Endothelial cell of umbilical vein (primary cell): Measurements from ENCODE around the gene EXOC7. TPM values are rescaled to one million over a fixed set of nuclear protein-coding genes. Genes with fewer than 3 reads are reported as not detected.

Experiments used
- BruUV-seq: library from RNA; stranded (reverse); fragments of 400-500 nt; replicated peaks from 2 replicates; lab custom pipeline; 2021; lab: Mats Ljungman, UMichigan
- CTCF ChIA-PET: fragments of 300-600, 350-600 bp; sonication (Branson Sonifier 250); formaldehyde crosslinking; loops from one replicate; lab custom pipeline; 2021; ENCODE audit warnings: antibody characterized with exemption, inconsistent platforms; lab: Charles Lee
- POLR2A ChIA-PET: fragments of 300-600, 350-600 bp; sonication (Branson Sonifier 250); formaldehyde crosslinking; loops from one replicate; lab custom pipeline; 2021; ENCODE audit warnings: antibody characterized with exemption, inconsistent platforms; lab: Charles Lee
- DNase-seq: peaks from one replicate; pipeline ENCODE4 v3.0.0-alpha.2; 2011; ENCODE audit warnings: low read depth, low spot score
- FAIRE-seq: peaks from 2 replicates; lab custom pipeline; 2011; peaks lifted over from hg19 to GRCh38; lab: Jason Lieb, UNC
- H2AFZ ChIP-seq: 2 replicates; pipeline ENCODE4 v1.6.0; 2012; ENCODE audit warnings: low read depth, low read length, control low read depth, inconsistent platforms
- H3K27ac ChIP-seq: 2 replicates; pipeline ENCODE4 v1.5.1; 2011; ENCODE audit warnings: low read depth, mild to moderate bottlenecking, control low read depth, low read length, moderate library complexity; ENCODE audit not compliant: insufficient read depth
- H3K27me3 ChIP-seq, 2 experiments: 2 replicates each; pipeline versions ENCODE4 v1.6.0 to v1.6.1; 2011; ENCODE audit warnings: low read length in 2 of 2, mixed read lengths in 1 of 2; ENCODE audit not compliant: control insufficient read depth in 2 of 2, insufficient read depth in 2 of 2
- H3K36me3 ChIP-seq, 2 experiments: 2 replicates in 1 of 2; 3 replicates in 1 of 2; pipeline ENCODE4 v1.5.1; 2011; ENCODE audit warnings: low read length in 2 of 2, mild to moderate bottlenecking in 1 of 2, moderate library complexity in 1 of 2; ENCODE audit not compliant: control insufficient read depth in 2 of 2, insufficient read depth in 2 of 2; ENCODE audit errors: extremely low read depth in 1 of 2
- H3K4me1 ChIP-seq: 3 replicates; pipeline ENCODE4 v1.5.1; 2011; ENCODE audit warnings: mild to moderate bottlenecking, low read length; ENCODE audit not compliant: control insufficient read depth, insufficient read depth; ENCODE audit errors: extremely low read depth
- H3K4me2 ChIP-seq: 2 replicates; pipeline ENCODE4 v1.6.1; 2011; ENCODE audit warnings: low read length, control low read depth, mixed read lengths; ENCODE audit not compliant: insufficient read depth
- H3K4me3 ChIP-seq, 3 experiments: fragments of 200-600 bp in 1 of 3; sonication (generic), shearing (Covaris generic) in 1 of 3; replicated peaks in 1 of 3; 2 replicates each; pipeline ENCODE4 v1.5.1; 2011 to 2016; ENCODE audit warnings: control low read depth in 3 of 3, low read length in 3 of 3, mild to moderate bottlenecking in 2 of 3, inconsistent platforms in 1 of 3, low read depth in 1 of 3, moderate library complexity in 1 of 3; ENCODE audit not compliant: insufficient read depth in 1 of 3
- H3K79me2 ChIP-seq: 2 replicates; pipeline ENCODE4 v1.6.0; 2012; ENCODE audit warnings: low read length, inconsistent platforms; ENCODE audit not compliant: control insufficient read depth, insufficient read depth
- H3K9ac ChIP-seq: replicated peaks from 2 replicates; pipeline ENCODE3; 2011; ENCODE audit warnings: low read length, control low read depth; ENCODE audit not compliant: insufficient read depth; ENCODE audit errors: extremely low read depth
- H3K9me1 ChIP-seq: replicated peaks from 3 replicates; pipeline ENCODE4 v1.6.0; 2011; ENCODE audit warnings: mild to moderate bottlenecking, low read length; ENCODE audit not compliant: control insufficient read depth, insufficient read depth; ENCODE audit errors: extremely low read depth
- H3K9me3 ChIP-seq: replicated peaks from 2 replicates; pipeline ENCODE4 v1.5.1; 2012; ENCODE audit warnings: low read length, inconsistent platforms; ENCODE audit not compliant: control insufficient read depth, insufficient read depth
- H4K20me1 ChIP-seq: replicated peaks from 2 replicates; pipeline ENCODE3; 2011; ENCODE audit warnings: mild to moderate bottlenecking, low read length; ENCODE audit not compliant: control insufficient read depth, insufficient read depth; ENCODE audit errors: extremely low read depth
- CTCF ChIP-seq, 2 donors: IDR thresholded peaks; 1 replicate in 1 of 2; 2 replicates in 1 of 2; pipeline ENCODE4 v1.5.1; 2011; ENCODE audit warnings: low read length in 2 of 2, mild to moderate bottlenecking in 2 of 2, moderate library complexity in 2 of 2, control low read depth in 1 of 2, inconsistent platforms in 1 of 2, low read depth in 1 of 2; ENCODE audit not compliant: insufficient read depth in 1 of 2; ENCODE audit errors: extremely low read depth in 1 of 2
- EZH2 ChIP-seq: IDR thresholded peaks from 2 replicates; pipeline ENCODE4 v1.6.1; 2012; ENCODE audit warnings: borderline replicate concordance, low read depth, mild to moderate bottlenecking, moderate library complexity, low read length, inconsistent platforms; ENCODE audit not compliant: severe bottlenecking
- FOS ChIP-seq: IDR thresholded peaks from 2 replicates; pipeline ENCODE4 v1.6.1; 2011; ENCODE audit warnings: mild to moderate bottlenecking, low read length, moderate library complexity, borderline replicate concordance; ENCODE audit not compliant: insufficient read depth
- GATA2 ChIP-seq: IDR thresholded peaks from 2 replicates; pipeline ENCODE4 v1.7.0; 2011; ENCODE audit warnings: low read depth, mild to moderate bottlenecking, moderate library complexity, mixed read lengths, low read length; ENCODE audit not compliant: insufficient read length, insufficient read depth
- JUN ChIP-seq: IDR thresholded peaks from 2 replicates; pipeline ENCODE4 v1.6.1; 2011; ENCODE audit warnings: borderline replicate concordance, low read depth; ENCODE audit not compliant: insufficient read length, insufficient read depth
- MYC ChIP-seq: IDR thresholded peaks from one replicate; pipeline ENCODE4 v1.6.1; 2011; ENCODE audit warnings: mild to moderate bottlenecking, low read depth, low read length
- POLR2A ChIP-seq: IDR thresholded peaks from 2 replicates; pipeline ENCODE4 v1.6.1; 2012; ENCODE audit warnings: low read depth, mild to moderate bottlenecking, control low read depth, low read length
- POLR2AphosphoS5 ChIP-seq: IDR thresholded peaks from 2 replicates; pipeline ENCODE4 v1.6.1; 2012; ENCODE audit warnings: low read depth, mild to moderate bottlenecking, control low read depth, low read length, moderate library complexity; ENCODE audit not compliant: insufficient read depth
- dilution Hi-C: fragments of 300-500 bp; cut with MboI; formaldehyde crosslinking; loops from one replicate; pipeline ENCODE4 v1.15.0; 2019; ENCODE audit warnings: low sequenced_read_pairs; ENCODE audit not compliant: extremely low pct_ligation_motif_present
- intact Hi-C: fragments of 100-400 bp; cut with micrococcal nuclease; formaldehyde crosslinking; loops from one replicate; pipeline ENCODE4 v1.10.0; 2022
- polyA plus RNA-seq, 4 experiments: library from polyadenylated mRNA; depleted of rRNA in 3 of 4; stranded (reverse) in 3 of 4; unstranded in 1 of 4; fragments of >200 nt; gene quantifications; 2 replicates each; pipeline versions ENCODE4 v1.2.1 to v1.2.3, GENCODE V29; 2011 to 2012; ENCODE audit warnings: missing spikeins in 1 of 4
- total RNA-seq: library from RNA; stranded (reverse); gene quantifications from 2 replicates; pipeline ENCODE4 v1.2.3, GENCODE V29; 2021
- TF ChIP-seq, protein P1 (sequence below): IDR thresholded peaks from 2 replicates; pipeline ENCODE4 v1.6.1; 2011; ENCODE audit not compliant: insufficient read depth, insufficient read length

Gene EXOC7
- total and polyA plus RNA-seq, 2 donors (not counting 3 experiments of a cell fraction or from before 2014, with no cell fraction given) = 91.5 to 137 TPM

DNA sequence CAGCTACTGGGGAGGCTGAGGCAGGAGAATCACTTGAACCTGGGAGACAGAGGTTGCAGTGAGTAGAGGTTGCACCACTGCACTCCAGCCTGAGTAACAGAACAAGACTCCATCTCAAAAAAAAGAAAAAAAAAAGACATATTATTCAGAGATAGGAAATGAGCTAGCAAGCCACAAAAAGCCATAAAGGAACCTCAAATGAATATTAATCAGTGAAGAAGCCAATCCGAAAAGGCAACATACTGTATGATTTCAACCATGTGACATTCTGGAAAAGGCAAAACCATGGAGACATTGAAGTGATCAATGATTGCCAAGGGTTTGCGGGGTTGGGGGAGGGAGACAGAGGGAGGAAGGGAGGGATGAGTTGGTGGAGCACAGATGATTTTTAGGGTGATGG lies 8.4 kb upstream of the EXOC7 start:
- Histone ChIP-seq H3K9me3 (no peaks in the 10 kb centered on the region), H3K4me2 (no peak overlapping the region), H3K79me2 (no peaks in the 10 kb centered on the region), H3K36me3 (no peaks in the 10 kb centered on the region), H3K4me1 (no peaks in the 10 kb centered on the region), H2AFZ (no peak overlapping the region), H3K27me3 (no peaks in the 10 kb centered on the region), H3K4me3 (no peak overlapping the region), H3K9ac (no peak overlapping the region), H3K9me1 (no peaks in the 10 kb centered on the region), H4K20me1 (no peaks in the 10 kb centered on the region), H3K27ac (no peak overlapping the region)
- no peak for FAIRE-seq
- POLR2A ChIA-PET = no interaction called here
- no TSS peak for BruUV-seq
- intact Hi-C loops = no loop called here
- CTCF ChIA-PET = interaction anchor here (0.8 kb wide), 1 partner anchor 168 kb away, joined by 3 read pairs; no protein-coding TSS in a partner anchor
- no peak for DNase-seq
- no peak for TF ChIP-seq MYC
- TF ChIP-seq, protein P1, sequence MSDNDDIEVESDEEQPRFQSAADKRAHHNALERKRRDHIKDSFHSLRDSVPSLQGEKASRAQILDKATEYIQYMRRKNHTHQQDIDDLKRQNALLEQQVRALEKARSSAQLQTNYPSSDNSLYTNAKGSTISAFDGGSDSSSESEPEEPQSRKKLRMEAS = no peak
- TF ChIP-seq POLR2AphosphoS5 = no peak
- TF ChIP-seq EZH2 = no peak
- no peak for TF ChIP-seq POLR2A
- TF ChIP-seq GATA2 = no peak
- TF ChIP-seq FOS = no peak
- no peak for TF ChIP-seq CTCF (IDR thresholded peaks at IDR 0.05; ENCODE audit: extremely low read depth in 1 of 2, insufficient read depth in 1 of 2, low read depth in 1 of 2, low read length in 2 of 2)
- no peak for TF ChIP-seq JUN
- dilution Hi-C loops = no loop called here
